HG03066 (cell line): Measurements from ENCODE around the gene PRM3.

Experiments used
- ATAC-seq: cut with Tn5 transposase; IDR thresholded peaks from one replicate; pipeline ENCODE4 v1.9.1; 2021; ENCODE audit warnings: low read depth; ENCODE audit not compliant: unreplicated experiment

The PRM3 gene

DNA sequence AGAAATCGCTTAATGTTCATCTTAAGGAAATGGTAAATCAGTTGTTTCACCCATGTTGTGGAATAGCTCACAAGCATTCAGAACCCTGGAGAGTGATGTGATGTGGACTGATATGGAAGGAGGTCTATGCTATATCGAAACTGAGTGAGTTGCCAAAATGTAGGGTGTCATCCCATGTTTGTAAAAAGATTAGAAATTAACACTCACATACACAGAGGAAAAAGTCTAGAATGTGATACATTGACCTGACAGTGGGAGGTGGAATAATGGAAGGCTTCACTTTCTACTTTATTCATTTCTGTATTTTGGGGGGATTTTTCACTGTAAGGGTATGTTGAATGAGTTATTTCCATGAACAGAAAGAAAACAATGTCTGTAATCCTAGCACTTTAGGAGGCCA, 12.4 kb upstream of the PRM3 start:
- no peak for ATAC-seq

- no peak for ATAC-seq
These were observed 10.4 kb upstream of the PRM3 start for GRCh38 chr16:11283820-11284248.

DNA sequence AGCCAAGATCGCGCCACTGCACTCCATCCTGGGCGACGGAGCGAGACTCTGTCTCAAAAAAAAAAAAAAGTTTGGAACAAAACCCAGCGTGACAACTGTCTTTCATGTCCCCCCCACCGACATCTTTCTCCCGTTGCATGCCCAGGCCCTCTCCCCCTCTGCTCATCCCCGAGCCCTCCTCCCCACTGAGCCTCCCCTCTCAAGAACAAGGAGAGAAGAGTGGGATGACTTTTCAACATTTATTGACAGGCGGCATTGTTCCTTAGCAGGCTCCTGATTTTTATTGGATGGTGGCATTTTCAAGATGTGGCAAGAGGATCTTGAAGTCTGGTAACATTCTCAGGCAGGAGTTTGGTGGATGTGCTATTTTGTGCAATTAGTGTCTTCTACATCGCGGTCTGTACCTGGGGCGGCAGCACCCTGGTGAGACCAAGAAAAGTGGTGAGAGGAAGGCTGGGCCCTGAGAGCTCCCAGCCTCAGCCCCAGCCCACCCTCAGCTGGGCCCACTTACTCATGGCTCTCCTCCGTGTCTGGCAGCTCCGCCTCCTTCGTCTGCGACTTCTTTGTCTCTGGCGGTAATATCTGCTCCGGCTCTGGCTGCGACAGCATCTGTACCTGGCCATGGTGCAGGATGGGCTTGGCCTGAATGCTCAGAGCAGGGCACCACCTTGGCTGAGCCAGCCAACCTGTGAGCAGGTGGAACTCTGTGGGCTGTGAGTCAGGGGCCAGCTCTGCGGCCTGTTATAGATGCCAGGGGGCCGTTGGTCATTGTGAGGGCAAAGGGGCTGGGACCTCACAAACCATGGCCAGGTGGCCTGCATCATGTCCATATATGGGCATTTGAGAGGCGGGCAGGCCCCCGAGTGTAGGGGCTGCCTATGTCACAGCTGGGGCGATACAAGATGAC, 7.4 kb upstream of the PRM3 start, which contains the start of gene PRM1:
PRM1 (minus strand) TSS at position 715 of the 907 bp plus-strand sequence; CDS start at position 623, 92 bp downstream.
- no peak for ATAC-seq

DNA sequence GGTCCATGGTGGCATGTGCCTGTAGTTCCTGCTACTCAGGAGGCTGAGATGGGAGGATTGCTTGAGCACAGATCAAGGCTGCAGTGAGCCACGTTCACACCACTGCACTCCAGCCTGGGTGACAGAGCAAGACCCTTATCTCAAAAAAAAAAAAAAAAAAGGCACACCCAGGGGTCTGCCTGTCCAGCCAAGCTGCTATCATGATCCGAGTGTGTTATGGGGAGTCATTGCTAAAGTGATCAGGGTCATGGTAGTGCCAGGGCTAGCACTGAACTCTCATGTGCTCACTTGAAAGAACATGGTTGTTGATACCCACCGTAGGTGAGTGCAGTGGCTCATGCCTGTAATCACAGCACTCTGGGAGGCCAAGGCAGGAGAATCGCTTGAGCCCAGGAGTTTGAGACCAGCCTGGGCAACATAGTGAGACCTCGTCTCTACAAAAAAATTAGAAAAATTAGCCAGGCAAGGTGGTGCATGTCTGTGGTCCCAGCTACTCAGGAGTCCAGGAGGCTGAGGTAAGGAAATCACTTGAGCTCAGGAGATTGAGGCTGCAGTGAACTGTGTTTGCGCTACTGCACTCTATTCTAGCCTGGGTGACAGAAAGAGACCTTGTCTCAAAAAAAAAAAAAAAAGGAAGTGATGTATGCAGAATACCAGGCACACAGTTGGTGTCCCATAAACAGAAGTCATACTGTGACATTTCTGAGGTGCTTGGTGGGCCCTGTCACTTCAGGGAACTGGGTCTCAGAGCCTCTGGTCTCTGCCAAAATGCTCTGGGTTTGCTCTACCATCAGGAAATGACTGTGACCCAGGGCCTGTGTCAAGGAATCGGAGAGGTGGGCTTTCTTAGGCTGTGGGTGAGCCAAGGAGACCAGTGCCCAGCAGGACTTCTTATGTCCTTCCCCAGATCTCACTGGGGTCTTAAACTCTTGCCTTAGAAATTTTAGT, 5.5 kb upstream of the PRM3 start:
- ATAC-seq: no peak

DNA sequence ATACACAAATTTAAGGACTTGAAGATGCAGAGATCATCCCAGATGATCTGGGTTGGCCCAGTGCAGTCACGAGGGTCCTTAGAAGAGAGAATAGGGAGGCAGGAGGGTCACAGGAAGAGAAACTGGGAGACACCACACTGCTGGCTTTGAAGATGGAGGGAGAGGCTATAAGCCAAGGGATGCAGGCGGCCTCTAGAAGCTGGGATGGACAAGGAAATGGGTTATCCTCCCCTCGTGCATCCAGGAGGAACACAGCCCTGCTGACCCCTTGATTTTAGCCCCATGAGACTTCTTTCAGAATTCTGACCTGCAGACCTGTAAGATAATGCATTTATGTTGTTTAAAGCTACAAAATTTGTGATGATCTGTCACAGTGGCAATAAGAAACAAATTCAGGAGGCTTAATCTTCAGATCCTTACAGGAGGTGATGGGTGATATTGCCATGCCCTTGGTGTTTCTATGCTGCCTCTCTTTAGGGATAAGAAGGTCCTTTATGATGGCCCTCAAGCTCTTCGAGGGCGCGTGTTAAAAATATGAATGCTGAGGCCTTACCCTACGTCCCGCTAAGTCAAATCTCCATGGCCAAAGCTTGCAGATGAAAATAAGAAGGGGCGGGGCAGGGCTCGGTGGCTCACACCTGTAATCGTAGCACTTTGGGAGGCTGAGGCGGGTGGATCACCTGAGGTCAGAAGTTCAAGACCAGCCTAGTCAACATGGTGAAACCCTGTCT, 4.3 kb upstream of the PRM3 start:
- no peak for ATAC-seq

DNA sequence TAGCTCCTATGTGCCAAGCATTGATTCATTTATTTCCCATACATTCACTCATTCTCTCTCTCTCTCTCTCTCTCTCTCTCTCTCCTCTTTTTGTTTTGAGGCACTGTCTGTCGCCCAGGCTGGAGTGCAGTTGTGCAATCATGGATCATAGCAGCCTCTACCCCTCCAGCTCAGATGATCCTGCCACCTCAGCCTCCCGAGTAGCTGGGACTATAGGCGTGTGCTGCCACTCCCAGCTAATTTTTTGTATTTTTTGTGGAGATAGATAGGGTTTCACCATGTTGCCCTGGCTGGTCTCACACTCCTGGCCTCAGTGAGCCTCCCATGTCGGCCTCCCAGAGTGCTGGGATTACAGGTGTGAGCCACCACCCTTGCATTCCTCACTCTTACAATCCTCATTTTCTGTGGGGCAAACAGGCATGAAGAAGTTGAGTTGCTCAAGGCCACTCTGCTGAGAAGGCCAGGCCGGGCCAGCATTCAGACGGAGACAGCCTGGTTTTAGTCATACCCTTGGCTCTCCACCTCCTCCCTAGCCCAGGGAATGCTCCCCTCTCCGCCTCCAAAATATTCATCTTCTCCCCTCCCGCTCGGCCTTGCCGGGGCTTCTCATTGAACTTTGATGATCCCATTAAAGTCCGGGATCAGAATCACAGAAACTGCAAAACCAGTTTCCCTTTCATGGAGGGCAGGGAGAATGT, 3.6 kb upstream of the PRM3 start:
- ATAC-seq: no peak

DNA sequence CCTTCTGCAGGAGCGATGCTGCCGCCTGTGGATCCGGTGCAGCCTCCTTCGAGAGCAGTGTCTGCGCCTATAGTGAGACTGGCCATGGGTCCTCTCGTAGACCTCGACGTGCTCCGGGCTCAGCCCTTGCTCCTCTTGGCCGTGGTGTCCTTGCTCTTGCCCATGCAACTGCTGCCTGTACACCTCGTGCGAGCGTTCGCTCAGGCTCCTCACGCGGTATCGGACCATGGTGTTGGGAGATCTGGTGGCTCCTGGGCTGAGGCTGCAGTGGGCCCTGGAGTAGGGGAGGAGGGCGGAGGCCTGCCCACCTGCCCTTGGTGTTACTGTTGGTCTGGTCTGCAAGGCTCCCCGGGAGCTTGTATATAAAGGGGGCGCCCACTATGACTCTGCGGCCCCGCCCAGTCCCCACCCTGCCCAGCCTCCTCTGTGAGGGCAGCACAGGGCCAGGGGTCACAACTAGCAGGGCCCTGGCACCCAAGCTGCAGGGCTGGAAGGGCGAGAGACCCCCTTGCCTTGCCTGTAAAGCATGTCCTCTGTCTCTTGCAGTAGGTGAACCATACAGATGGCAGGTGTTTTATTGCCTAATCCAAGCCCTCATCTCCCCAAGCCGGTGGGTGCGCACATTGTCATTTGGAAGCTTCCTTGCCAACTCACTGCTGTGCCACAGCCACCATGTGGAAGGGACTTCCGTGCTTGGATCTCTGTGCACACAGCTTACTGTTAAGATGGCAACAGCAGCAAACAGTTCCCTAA, 2.9 kb upstream of the PRM3 start, which contains the start of gene PRM2:
PRM2 (minus strand) TSS at position 338 of the 753 bp plus-strand sequence; CDS start at position 228, 110 bp downstream.
- no peak for ATAC-seq

- no peak for ATAC-seq
These were observed 1.5 kb upstream of the PRM3 start for GRCh38 chr16:11274964-11275363.

GRCh38 chr16:11273721-11274324, 394 bp upstream of the PRM3 start:
- ATAC-seq: no peak

- ATAC-seq: no peak
These were observed 945 bp downstream of the PRM3 start for GRCh38 chr16:11272484-11272883.

GRCh38 chr16:11271610-11272009, 1.8 kb downstream of the PRM3 start:
- no peak for ATAC-seq

- ATAC-seq: no peak
These were observed 2.7 kb downstream of the PRM3 start for GRCh38 chr16:11270602-11271162.

- ATAC-seq: no peak
These were observed 4.5 kb downstream of the PRM3 start, which contains the start of gene TNP2 for GRCh38 chr16:11268921-11269375. Gene TNP2 (minus strand): TSS chr16:11269325. CDS start chr16:11269262, 63 bp downstream.

GRCh38 chr16:11265124-11265523, 8.3 kb downstream of the PRM3 start:
- ATAC-seq: no peak

DNA sequence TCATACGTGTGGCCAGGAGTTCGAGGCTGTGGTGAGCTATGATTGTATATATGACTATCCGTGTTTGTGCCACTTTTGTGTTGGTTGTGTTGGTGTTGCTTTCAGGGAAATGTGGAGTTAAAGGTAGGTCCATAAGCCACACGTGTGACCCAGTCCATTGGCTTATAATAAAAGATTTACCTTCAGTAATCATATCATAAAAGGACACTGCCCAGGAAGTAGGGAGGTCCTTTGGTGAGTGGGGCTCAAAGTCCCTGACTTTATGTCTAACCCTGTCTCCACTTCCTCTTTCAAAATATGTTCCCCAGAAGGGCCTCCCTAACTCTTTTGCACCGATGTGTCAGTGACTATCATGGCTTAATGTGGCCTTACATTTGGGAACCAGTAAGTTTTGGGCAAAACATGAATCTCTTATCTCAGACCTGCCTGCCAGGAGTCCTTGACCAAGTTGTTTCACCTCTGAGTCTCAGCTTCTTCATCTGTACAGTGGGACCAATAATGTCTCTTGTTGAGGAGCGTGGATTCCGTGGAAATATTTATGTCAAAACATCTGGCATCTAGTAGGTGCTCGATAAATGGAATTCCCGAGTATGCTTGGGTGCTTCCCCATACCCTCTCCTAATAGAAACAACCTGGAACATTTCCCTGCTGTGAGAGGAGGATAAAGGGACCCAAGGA, 9.1 kb downstream of the PRM3 start:
- no peak for ATAC-seq

DNA sequence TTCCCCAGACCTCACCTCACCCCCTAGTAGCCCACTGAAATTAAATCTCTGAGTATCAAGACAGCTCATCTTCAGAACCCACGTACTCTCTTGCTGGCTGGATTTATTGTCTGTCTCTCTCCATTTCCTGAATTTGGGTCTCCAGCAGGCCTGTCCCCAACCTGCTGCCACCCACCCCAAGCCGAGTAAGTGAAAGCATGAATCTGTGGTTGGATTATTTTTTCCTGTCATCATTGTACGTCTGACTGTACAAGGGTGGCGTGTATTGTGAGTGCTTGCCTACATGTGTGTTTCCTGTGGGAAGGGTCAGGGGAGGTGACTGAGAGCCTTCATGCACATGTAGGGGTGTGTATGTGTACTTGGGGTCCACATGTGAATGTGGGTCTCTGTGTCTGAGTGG, 9.7 kb downstream of the PRM3 start:
- ATAC-seq: no peak

- no peak for ATAC-seq
These were observed 10.5 kb downstream of the PRM3 start for GRCh38 chr16:11262915-11263314.

GRCh38 chr16:11260596-11260966, 12.8 kb downstream of the PRM3 start:
- no peak for ATAC-seq
